Activated naive CD4-positive, alpha-beta T cell treated with anti-CD3 and anti-CD28 coated beads, Interleukin-2, amount 50 U/mL, for 72 hours (primary cell): ENCODE results near the gene CBX7. TPM values are rescaled to one million over a fixed set of nuclear protein-coding genes. Genes with fewer than 3 reads are reported as not detected.

Source experiments
- ATAC-seq, 2 donors: fragments of 150-1000 bp; cut with Tn5 transposase; 2 replicates each; pipeline ENCODE4 v1.10.0; 2021; ENCODE audit warnings: mild to moderate bottlenecking in 2 of 2, moderate library complexity in 2 of 2
- DNase-seq, 2 donors: peaks; one replicate each; pipeline ENCODE4 v3.0.0; 2021 to 2022; ENCODE audit warnings: low spot score in 2 of 2
- H3K27ac Mint-ChIP-seq, 2 donors: one replicate each; pipeline ENCODE4 v1.8.0; 2022; ENCODE audit warnings: mild to moderate bottlenecking in 2 of 2, mixed read lengths in 2 of 2
- H3K36me3 Mint-ChIP-seq, 2 donors: one replicate each; pipeline ENCODE4 v1.8.0; 2022; ENCODE audit warnings: mixed read lengths in 2 of 2
- H3K9me3 Mint-ChIP-seq, 2 donors: one replicate each; pipeline ENCODE4 v1.8.0; 2022; ENCODE audit warnings: mixed read lengths in 2 of 2
- total RNA-seq, 2 donors: library from RNA; stranded (reverse); gene quantifications; one replicate each; pipeline ENCODE4 v1.2.3, GENCODE V29; 2022

The CBX7 gene
- total RNA-seq, 2 donors from 2014 or later: 25.0 to 43.8 TPM

DNA sequence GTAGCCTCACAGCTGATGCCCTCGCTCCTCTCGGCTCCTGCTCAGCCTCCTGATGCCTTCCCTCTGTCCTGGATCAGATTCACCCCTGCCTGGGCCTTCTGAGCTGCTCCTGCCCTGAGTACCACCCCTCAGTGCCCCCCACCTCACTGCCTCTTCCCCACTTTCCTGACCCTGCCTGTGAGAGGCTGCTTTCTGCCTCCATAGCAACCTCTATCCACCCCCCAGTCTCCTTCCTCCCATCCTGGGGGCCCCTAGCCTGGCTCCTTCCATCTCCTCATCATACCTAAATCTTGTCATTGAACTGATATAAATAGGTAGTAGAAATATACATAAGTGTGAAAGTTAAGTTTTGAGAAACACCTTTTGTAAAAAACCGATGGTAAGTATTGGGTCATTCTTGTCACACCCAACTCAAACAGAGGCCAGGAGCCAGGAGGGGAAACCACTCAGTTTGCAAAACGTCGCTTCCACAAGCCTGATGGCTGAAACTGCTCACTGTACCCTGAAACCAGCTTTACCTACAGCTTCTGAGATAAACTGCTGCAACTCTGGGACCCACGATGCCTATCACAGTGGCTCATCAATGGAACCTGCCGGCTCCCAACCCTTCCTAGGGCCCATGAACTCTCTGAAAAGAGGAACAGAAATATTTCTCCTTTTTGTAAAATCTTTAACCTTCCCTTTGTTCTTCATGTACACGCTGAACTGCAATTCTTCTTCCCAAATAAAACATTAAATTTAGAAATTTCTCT lies 60.2 kb downstream of the CBX7 start:
- Mint-ChIP-seq H3K27ac (peak overlapping the region; percentile 91 to 93), H3K36me3 (no peaks in the 10 kb centered on the region), H3K9me3 (no peaks in the 10 kb centered on the region)
- DNase-seq (peak in 1 of 2 donors; percentile 29), ATAC-seq (peak in 1 of 2 donors; percentile 36)

DNA sequence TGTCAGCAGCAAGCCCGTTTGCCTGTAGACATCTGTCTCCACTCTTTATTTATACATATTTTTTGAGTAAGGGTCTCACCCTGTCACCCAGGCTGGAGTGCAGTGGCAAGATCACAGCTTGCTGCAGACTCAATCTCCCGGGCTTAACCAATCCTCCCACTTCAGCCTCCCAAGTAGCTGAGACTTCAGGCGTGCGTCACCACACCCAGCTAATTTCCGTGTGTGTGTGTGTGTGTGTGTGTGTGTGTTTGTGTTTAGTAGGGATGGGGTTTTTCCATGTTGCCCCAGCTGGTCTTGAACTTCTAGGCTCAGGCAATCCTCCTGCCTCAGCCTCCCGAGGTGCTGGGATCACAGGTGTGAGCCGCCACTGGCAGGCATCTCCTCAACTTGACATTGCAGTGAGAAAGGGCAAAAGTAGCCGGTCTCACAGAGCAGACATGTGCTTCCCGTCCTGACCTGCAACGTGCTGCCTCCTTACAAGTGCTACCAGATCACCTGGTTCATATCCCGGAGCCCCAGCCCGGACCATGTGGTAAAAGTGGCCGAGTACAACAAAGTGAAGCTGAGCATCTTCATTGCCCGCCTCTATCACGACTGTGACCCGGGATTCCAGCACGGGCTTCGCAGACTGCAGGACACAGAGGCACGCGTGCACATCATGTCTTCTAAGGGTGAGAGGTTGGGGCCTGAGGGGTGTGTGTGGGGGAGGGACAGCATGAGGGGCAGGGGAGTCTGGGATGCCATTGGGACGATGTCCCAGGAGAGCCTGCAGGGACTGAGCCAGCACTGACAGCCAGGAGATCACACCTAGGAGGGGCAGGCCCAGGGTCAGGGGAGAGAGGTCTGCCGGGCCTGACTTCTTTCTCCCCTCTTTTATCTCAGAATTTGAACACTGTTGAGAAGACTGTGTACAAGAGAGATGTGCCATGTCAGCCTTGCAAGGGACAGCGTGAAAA lies 61.1 kb downstream of the CBX7 start:
- Mint-ChIP-seq H3K9me3 (no peaks in the 10 kb centered on the region), H3K27ac (peak overlapping the region; percentile 91 to 93), H3K36me3 (peaks cover 0 to 2% of the 10 kb centered on the region in 2 donors)
- DNase-seq (no peak), ATAC-seq (no peak)

DNA sequence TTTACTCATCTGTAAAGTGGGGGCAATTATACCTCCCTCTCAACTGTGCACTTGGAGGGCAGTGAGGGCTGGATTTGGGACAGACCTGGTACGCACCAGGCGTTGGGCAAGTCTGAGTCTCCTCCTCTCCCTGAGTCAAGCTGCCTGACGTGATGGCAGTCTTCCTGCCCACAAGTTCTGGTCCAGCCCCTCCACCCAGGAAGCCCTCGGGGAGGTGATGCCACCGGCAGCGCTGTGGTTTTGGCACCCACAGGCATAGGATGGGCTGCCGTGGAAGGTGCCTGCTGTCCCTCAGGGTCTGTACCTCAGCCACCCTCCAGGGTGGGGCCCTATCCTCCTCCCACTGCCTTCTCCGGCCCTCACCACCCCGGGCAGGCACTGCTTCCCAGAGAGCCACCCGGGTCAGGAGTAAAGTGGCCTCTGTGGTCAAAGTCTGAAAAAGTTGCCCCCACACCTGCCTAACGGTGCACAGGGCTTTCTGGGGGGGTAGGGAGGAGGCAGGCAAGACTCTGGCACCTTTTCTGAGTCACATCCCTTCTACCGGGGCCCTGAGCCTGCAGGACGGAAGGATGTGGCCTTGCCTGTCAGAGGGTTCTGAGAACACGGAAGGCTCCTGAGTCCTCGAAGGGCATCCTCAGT lies 61.9 kb downstream of the CBX7 start:
- H3K27ac Mint-ChIP-seq: peak overlapping the region; percentile 91 to 93
- ATAC-seq (peak; percentile 84 to 85), DNase-seq (peak; percentile 76 to 88)
- no peaks in the 10 kb centered on the region for H3K9me3 Mint-ChIP-seq
- H3K36me3 Mint-ChIP-seq: peaks cover 0 to 6% of the 10 kb centered on the region in 2 donors

DNA sequence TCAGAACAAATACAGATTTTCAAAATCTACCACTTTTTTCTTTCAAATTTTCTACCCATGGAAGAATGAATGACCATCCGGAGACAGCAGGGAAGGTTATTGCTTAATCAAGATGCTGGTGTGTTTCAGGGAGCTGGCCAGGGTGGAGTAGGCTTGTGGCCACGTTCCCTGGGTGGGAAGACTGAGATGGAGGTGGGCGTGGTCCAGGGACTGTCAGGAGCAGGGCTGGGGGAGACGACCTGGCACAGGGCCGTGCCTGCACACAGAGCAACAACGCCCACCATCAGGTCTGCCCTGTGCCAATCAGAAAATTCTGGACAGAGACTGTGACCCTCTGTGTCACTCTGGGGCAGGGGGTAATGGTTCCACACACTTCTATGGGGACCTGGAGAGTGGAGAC lies 62.6 kb downstream of the CBX7 start:
- DNase-seq (no peak), ATAC-seq (no peak)
- Mint-ChIP-seq H3K9me3 (no peaks in the 10 kb centered on the region), H3K36me3 (peaks cover 0 to 6% of the 10 kb centered on the region in 2 donors), H3K27ac (peak overlapping the region; percentile 91 to 93)

DNA sequence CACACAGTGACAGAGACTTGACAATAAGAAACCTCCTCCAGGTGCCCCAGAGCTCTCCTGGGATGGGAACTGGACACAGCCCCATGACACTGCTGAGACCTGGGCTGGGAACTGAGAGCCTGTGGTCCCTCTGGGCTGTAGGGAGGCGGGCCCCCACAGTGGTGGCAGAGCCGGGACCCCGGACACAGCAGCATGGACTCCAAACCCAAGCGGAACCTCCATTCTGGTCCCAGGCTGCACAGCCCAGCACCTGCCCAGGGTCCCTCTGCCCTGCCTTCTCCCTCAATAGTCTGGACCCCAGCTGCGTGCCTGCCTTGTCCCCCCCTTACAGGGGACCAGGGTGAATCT lies 63.8 kb downstream of the CBX7 start:
- Mint-ChIP-seq H3K9me3 (no peaks in the 10 kb centered on the region), H3K36me3 (peaks cover 0 to 6% of the 10 kb centered on the region in 2 donors), H3K27ac (peak overlapping the region; percentile 31 to 93)
- DNase-seq (no peak), ATAC-seq (no peak)

DNA sequence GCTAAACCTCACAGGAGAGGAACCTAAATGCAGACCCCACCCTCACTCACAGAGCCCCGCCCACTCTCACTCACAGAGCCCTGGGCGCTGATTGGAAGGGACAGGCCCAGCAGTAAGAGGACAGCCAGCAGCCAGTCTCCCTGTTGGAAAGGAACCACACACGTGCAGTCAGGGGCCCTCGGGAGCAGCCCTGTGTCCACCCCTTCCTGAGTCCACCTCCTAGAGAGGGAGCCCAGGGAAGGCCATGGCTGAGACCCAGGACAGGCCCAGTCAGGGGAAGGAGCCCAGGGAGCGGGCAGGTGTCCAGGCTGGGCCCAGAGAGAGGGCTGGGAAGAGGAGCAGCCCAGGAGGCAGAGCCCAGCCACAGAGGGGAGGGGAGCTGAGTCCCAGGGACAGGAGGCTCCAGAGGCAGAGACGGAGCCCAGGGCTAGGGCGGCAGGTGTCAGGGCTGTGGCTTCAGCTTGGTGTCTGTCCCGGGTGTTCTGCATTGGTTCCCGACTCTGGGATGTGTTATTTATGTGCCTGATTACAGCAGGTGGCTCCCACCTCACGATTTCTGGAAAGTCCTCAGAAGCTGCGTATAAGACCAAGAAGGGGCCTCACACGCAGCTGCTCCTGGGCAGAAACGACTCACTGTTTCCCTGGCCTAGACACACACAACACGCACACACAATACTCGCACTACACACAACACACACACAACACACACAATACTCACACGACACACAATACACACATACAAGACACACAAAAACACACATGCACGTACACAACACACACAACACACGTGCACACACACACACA lies 64.4 kb downstream of the CBX7 start:
- Mint-ChIP-seq H3K27ac (peak overlapping the region; percentile 65 to 93), H3K9me3 (no peaks in the 10 kb centered on the region), H3K36me3 (peaks cover 0 to 6% of the 10 kb centered on the region in 2 donors)
- ATAC-seq: no peak
- no peak for DNase-seq

DNA sequence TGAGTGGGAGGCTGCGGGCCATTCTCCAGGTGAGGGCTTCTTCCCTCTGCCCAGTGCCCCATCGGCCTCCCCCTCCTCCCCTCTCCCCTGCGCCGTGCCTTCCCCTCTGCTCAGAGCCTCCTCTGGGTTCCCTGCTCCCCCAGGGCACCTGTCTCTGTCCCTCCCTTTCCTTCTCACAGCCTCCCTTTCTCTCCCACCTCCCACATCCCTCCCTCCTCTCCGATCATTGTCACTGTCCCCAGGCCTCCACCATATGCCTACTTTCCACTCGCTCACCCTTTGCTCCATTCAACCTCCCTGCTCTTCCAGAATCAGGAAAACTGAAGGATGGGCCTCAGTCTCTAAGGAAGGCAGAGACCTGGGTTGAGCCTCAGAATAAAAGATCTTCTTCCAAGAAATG lies 65.4 kb downstream of the CBX7 start:
- peak overlapping the region in 1 of 2 donors; percentile 79 for H3K27ac Mint-ChIP-seq
- DNase-seq (no peak), ATAC-seq (no peak)
- H3K36me3 Mint-ChIP-seq: peaks cover 0 to 6% of the 10 kb centered on the region in 2 donors
- H3K9me3 Mint-ChIP-seq: no peaks in the 10 kb centered on the region

DNA sequence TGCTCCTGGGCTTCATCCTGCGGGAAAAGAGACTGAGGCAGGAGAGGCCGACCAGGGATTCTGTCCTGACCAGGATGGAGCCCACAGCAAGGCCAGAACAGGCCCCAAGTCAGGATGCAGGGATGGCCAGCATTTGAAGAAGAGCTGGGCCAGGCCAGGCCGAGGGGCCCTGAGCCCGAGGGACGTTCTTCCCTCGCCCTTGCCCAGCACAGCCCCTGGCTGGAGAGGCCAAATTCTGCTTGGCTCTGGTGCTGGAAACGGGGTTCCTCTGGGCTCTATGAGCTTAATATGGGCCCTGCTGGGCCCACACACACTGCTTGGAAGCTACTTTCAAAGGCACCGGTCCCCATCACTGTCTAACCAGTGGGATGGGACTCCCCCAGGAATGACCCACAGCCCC lies 67.8 kb downstream of the CBX7 start:
- no peak for ATAC-seq
- Mint-ChIP-seq H3K27ac (no peak overlapping the region), H3K36me3 (peaks cover 0 to 6% of the 10 kb centered on the region in 2 donors), H3K9me3 (no peaks in the 10 kb centered on the region)
- no peak for DNase-seq

DNA sequence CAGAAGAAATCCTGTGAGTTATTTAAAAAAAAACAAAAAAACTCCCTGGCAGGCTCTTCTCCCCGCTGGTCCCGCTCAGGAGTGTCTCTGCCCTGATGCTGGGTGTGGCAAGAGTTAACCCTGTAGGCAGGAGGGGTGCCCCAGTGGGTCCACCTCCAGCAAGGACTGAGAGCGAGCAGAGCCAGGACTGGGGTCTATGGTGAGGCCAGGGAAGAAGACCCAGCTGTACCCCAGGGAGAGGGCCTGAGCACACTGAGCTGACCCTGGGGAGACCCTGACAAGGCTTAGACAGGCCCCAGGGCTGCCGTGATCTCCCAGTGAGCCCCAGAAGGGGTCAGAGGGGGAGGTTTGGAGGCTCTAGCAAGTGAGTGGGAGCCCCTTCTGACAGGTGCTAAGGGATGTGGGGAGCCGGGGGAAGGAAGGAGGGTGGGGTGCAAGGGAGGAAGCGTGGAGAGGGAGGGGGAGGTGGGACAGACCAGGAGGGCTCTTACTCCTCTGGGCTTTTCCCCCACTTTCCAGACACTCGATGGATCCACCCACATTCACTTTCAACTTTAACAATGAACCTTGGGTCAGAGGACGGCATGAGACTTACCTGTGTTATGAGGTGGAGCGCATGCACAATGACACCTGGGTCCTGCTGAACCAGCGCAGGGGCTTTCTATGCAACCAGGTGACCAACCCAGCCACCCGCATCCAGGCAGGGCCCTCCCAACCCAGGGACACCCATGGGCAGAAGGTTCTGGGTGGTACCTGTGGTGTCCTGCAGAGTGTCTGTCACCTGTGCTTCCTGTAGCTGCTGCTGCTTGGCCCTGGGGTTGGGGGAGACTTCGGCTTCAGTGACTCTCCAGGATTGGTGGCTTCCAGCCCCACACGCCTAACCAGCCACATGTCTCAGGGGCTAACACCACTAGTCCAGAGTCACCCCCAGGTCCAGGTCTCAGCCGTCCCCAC lies 69.0 kb downstream of the CBX7 start:
- H3K27ac Mint-ChIP-seq: peak overlapping the region in 1 of 2 donors; percentile 93
- H3K36me3 Mint-ChIP-seq: peaks cover 0 to 6% of the 10 kb centered on the region in 2 donors
- no peaks in the 10 kb centered on the region for H3K9me3 Mint-ChIP-seq
- ATAC-seq (no peak), DNase-seq (no peak)

DNA sequence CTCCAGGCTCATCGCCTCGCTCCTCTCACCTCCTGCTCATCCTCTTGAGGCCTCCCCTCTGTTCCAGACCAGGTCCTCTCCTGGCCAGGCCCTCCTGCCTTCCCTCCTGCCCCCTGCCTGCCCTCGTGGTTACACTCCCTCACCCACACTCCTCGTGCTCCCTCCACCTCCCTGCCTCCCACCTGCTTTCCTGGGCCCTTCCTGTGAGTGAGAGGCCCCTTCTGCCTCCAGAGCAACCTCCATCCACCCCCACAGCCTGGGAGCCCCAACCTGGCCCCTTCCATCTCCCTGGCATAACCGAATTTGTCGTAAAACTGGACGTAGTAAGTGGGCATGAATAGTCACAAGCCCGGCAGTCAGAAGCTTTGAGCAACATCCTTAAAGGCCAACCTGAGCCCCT lies 70.9 kb downstream of the CBX7 start:
- ATAC-seq (no peak), DNase-seq (no peak)
- H3K27ac Mint-ChIP-seq: peak overlapping the region in 1 of 2 donors; percentile 51
- H3K36me3 Mint-ChIP-seq: peaks cover 0 to 16% of the 10 kb centered on the region in 2 donors
- H3K9me3 Mint-ChIP-seq: no peaks in the 10 kb centered on the region

DNA sequence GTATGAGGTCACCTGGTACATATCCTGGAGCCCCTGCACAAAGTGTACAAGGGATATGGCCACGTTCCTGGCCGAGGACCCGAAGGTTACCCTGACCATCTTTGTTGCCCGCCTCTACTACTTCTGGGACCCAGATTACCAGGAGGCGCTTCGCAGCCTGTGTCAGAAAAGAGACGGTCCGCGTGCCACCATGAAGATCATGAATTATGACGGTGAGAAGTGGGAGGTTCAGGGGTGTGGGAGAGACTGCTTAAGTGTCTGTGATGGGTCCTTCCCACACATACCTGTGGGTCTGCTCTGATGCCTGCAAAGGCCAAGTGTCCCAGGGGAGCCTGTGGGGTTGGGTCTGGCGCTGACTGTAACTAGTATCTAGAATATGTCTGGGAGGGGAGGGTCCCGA lies 71.5 kb downstream of the CBX7 start:
- Mint-ChIP-seq H3K36me3 (peaks cover 0 to 11% of the 10 kb centered on the region in 2 donors), H3K9me3 (no peaks in the 10 kb centered on the region), H3K27ac (peak overlapping the region in 1 of 2 donors; percentile 51)
- ATAC-seq (no peak), DNase-seq (no peak)

Other genes starting within 250 kb of the CBX7 start
- gene APOBEC3A, start 195.1 kb downstream of the CBX7 start, total RNA-seq: not detected
- 1 to 10 TPM; 6.4 to 9.6 TPM for gene APOBEC3B, start 170.3 kb downstream of the CBX7 start, total RNA-seq
- gene APOBEC3C, start 138.4 kb downstream of the CBX7 start, total RNA-seq: 100 to 1,000 TPM in 1 of 2 donors, 10 to 100 TPM in 1; 71.0 to 114 TPM
- gene APOBEC3D, start 131.6 kb downstream of the CBX7 start, total RNA-seq: 10 to 100 TPM; 16.0 to 27.2 TPM
- 10 to 100 TPM; 15.8 to 25.8 TPM for gene APOBEC3F, start 111.8 kb downstream of the CBX7 start, total RNA-seq
- gene APOBEC3G, start 75.4 kb downstream of the CBX7 start, total RNA-seq: 10 to 100 TPM; 29.1 to 48.3 TPM
- 10 to 100 TPM; 10.5 to 34.3 TPM for gene APOBEC3H, start 55.4 kb downstream of the CBX7 start, total RNA-seq
- 1 to 10 TPM in 1 of 2 donors, under 1 TPM in 1; 0.46 to 2.9 TPM for gene PDGFB, start 92.3 kb upstream of the CBX7 start, total RNA-seq
- gene RPL3, start 166.9 kb upstream of the CBX7 start, total RNA-seq: 1,000 to 10,000 TPM; 2,348 to 3,152 TPM
- gene SYNGR1, start 197.3 kb upstream of the CBX7 start, total RNA-seq: 1 to 10 TPM in 1 of 2 donors, under 1 TPM in 1; 0.46 to 1.2 TPM
- gene TAB1, start 247.1 kb upstream of the CBX7 start, total RNA-seq: 10 to 100 TPM; 14.0 to 22.0 TPM